Measurements from ENCODE around the gene POU6F2.

DNA sequence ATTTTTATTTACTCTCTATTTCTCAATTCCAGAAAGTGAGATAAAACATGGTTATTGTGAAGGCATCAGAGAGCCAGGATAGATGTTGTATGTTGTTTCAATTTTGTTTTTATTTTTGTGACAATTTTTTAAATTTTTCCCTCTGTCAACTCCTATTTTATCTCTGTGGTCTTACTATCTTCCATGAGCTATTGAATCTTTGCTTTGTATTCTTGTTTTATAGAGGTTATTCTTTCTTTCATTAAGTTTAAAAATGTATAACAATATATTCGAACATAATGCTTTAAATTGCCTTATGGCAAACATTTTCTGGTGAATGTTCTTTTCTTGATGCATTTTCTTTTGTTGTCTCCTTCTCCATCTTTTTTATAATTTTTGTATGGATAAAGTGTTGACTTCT is 78.4 kb downstream of the POU6F2 start:
- TF ChIP-seq CTCF (IDR thresholded peaks at IDR 0.05) (no peak), POLR2A (IDR thresholded peaks at IDR 0.05) (no peak)
